HG02870 (cell line): ENCODE data around the gene WDR31.
"Not testable (repeated sequence)": the region's sequence is repeated elsewhere in the genome, so short reads cannot be mapped to it uniquely, and the experiment has no call there.

Experiments used
- ATAC-seq: cut with Tn5 transposase; IDR thresholded peaks from one replicate; pipeline ENCODE4 v1.9.1; 2021; ENCODE audit warnings: mild to moderate bottlenecking, moderate library complexity; ENCODE audit not compliant: unreplicated experiment

The WDR31 gene

DNA sequence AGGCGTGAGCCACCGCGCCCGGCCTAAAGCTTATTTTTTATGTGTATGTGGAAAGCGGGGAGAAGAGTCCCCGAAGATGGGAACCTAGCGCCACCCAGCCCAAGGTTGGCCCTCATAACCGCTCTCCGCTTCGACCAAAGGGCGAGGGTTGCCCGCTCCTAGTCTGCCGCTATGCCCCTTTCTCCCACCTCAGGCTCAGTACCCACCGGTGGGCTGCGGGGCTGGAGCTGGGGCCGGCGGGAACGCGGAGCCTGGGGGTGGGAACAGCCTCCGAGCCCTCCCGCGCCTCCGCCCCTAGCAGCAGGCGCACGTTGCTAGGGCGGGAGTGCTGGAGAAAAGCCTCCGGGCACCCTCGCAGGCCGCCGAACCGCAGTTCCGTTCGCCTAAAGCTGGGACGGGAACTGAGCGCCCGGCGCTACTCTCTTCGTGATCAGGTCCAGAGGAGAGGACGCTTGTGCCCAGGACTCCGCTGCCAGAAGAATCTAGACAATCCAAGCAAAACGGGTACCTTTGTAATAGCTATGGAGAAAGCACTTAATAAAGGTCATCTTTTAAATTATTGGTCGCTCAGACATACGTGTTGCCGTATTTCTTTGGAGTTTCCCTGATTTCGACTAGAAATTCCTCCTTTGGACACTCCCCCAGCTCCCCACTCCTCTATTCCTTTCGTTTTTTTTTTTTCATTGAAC lies at the start of gene WDR31:
TSS of gene WDR31 (minus strand) at position 265 of the 689 bp plus-strand sequence. CDS start 8,253 bp downstream, outside the sequence.
- peak; percentile 97 for ATAC-seq

DNA sequence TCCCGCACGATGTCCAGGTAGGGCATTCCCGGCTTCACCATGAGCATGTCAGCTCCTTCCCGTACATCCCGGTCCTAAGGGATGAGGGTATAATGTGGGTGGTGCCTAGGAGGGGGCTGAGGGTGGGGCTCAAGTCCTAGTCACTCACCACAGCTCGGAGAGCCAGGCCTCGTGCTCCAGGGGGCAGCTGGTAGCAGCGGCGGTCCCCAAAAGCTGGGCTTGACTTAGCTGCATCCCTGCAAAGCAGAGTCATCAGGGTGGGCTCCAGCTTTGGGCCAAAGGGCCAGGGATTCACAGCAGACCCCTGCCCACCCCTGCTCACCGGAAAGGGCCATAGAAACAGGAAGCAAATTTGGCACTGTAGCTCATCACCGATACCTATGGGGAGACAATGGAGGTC lies 49.4 kb upstream of the WDR31 start:
- no peak for ATAC-seq

DNA sequence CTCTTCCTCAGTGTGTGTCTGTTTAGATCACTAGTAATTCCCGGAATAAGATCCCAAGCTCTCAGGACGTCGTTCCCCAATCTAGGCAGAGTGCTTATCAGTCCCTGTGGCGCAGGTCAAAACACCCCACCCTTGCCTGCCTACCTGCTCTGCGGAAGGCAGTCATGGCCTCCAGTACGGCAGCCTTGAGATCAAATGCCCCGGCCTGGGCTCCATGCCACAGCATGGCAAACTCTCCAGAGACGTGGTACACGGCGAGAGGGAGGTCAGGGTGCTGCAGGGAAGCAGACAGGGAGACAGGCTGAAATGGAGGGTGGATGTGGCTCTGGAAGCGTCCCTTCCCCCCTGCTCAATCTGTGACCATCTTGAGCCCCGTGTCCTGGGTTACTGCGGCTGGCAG lies 48.8 kb upstream of the WDR31 start:
- no peak for ATAC-seq

DNA sequence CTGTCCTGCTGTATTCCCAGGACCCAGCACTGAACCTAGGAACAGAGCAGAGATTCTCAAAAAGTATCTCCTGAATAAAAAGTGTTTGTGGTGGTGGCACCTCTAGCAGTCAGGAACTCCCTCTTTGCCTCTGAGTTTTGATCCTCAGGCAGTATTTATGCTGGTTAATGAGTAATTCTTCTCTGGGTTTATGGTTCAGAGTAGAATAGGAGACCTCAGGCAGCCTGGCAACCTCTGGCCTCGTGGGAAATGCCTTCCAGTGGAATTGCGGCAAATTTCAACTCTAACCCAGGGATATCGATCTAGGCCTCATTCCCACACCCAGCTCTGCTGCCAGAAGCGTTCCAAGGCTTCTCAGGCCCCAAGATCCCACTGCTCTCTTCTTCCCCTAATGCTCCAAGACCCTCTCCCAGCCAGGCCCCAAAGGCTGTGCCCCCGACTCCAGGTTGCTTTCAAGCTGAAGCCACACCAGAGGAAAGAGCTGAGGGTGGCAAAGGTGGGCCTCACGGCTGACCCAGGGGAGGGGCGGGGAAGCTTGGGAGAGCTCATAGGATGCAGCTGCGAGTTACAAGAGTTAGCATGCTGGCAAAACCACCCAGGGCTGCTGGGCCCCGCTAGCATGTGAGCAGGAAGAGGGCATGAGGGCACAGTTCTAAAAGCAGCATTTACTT lies 47.6 kb upstream of the WDR31 start:
- no peak for ATAC-seq

DNA sequence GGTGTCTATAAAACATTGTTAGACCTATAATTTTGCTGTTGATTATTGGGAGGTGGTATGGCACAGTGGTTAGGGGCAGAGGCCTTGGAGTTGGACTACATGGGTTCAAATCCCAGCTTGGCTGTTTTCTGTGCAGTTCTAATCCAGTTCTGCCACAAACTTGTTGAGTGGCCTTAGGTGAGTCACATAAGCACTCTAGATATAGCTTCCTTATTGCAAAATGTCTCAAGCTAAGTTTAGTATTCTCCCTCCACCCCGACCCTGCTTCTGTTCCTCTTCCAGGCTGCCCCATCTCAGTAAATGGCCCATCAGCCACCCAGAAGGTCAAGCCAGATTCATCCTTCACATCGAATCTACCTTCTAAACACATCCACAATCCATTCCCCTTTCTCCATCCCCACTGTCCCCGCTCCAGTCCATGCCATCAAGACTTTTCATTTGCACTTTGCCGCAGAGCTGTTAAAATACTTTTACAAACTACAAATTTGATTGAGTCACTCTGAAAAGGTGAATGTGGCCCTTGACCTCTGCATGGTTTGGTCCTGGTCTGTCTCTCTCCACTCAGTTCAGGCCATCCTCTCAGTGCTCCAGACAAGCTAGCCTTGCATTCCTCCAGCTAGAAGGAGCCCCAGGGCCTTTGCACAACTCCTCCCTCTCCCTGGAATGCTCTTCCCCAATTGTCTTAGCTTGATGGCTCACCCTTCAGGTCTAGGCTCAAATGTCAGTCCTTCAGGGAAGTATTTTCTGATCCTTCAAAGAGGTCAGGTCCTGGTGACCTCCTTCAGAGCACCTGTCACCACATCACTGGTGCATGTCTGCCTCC lies 46.7 kb upstream of the WDR31 start:
- no peak for ATAC-seq

DNA sequence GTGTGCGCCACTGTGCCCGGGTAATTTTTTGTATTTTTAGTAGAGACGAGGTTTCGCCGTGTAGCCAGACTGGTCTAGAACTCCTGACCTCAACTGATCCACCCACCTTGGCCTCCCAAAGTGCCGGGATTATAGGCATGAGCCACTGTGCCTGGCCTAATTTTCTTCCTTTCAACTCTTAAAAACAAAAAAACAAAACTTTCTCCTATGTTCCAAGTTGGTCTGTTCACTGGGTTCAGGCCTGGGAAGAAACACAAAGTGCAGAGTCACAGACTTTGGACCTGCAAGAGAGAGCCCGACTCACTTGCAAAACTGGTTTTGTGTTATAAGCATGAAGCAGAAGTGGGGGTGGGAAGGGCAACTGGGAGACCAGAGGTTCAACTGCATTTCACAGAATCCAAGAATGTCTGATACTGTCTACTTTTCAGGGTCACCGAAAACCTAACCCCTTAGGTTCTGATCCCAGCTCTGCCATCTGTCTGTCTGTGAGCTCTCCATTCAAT lies 41.9 kb upstream of the WDR31 start:
- no peak for ATAC-seq

DNA sequence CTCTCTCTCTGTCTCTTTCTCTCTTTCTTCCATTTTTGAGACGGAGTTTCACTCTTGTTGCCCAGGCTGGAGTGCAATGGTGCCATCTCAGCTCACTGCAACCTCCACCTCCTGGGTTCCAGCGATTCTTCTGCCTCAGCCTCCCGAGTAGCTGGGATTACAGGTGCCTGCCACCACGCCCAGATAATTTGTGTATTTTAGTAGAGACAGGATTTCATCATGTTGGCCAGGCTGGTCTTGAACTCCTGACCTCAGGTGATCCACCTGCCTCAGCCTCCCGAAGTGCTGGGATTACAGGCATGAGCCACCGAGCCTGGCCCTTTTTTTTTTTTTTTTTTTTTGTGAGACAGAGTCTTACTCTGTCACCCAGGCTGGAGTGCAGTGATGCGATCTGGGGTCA lies 41.4 kb upstream of the WDR31 start:
- ATAC-seq, result not testable (repeated sequence)

DNA sequence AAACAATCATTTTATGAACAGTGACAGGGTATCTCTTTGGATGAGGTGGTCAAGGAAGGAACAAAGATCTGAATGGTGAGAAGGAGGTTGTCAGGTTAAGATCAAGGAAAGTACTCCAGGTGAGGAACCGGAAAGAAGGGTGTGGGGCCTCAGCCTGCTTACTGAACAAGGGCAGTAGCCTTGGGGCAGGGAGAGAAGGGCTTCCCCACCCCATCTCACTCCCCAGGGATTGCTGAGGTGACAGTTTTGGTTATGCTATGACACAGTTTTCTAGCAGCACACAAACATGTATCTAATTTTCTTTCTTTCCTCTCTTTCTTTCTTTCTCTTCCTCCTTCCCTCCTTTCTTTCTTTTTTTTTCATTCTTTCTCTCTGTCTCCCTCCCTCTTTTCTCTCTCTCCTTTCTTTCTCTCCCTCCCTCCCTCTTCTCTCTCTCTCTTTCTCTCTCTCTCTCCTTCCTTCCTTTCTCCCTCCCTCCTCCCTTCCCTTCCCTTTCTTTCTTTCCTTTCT lies 40.8 kb upstream of the WDR31 start:
- ATAC-seq, result no peak

DNA sequence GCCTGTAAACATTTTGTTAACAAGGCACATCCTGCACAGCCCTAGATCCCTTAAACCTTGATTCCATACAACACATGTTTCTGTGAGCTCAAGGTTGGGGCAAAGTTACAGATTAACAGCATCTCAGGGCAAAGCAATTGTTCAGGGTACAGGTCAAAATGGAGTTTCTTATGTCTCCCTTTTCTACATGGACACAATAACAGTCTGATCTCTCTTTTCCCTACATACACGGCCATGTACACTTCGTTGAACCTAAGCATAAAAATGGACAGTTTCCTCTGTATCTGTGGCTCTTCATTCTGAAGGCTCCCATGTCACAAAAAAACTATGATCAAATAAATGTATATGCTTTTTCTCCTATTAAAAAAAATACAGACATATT lies 39.7 kb upstream of the WDR31 start:
- ATAC-seq, result not testable (repeated sequence)

DNA sequence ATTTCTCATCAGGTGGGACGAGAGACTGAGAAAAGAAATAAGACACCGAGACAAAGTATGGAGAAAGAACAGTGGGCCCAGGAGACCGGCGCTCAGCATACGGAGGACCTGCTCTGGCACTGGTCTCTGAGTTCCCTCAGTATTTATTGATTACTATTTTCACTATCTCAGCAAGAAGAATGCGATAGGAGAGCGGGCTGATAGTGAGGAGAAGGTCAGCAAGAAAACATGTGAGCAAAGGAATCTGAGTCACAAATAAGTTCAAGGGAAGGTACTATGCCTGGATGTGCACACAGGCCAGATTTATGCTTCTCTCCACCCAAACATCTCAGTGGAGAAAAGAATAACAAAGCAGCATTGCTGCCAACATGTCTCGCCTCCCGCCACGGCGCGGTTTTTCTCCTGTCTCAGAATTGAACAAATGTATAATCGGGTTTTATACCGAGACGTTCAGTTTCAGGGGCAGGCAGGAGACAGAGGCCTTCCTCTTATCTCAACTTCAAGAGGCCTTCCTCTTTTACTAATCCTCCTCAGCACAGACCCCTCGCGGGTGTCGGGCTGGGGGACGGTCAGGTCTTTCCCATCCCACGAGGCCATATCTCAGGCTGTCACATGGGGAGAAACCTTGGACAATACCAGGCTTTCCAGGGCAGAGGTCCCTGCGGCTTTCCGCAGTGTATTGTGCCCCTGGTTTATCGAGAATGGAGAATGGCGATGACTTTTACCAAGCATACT lies 39.2 kb upstream of the WDR31 start:
- not testable (repeated sequence) for ATAC-seq

DNA sequence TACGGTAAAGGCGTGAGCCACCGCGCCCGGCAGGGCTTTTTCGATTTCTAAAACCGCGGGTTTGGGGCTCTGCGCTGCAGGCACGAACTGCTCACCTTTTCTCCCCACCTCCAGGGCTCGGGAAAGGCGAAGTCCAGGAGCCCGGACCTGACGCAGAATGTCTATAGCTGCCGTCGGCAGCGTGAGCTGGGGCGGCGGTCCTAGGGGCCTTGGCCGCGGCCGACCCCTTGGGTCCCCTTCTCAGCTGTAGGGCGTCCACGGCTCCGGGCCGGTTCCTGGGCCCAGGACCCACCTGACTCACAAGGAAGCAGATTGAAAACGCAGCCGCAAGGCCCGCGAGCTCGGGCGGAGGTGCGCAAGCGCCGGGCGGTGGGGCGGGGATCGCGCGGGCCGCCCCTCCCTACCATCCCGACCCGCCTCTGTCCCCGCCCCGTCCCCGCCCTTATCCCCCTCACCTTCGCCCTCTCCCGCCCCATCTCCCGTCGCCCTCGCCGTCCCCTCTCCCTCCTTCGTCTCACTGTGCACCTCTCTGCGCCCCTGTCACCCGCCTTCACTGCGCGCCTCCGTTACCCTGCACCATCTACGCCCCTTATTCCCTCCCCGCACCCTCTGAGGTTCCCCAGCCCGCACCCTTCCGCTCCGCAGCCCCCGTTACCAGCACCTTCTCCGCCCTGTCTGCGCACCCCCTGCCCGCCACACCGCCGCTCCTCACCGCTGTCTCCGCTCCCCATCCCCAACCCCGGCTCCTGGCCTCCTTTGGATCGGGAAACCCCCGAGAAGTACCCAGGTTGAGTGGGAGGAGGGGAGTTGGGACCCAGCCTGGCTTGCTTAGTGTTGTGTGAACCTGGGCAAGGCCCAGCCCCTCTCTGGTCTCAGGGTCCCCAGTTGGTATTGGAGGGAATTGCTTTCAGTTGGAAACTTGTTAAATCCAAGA lies 36.8 kb upstream of the WDR31 start, which contains the start of gene HDHD3:
TSS of gene HDHD3 (minus strand) at position 353 of the 934 bp plus-strand sequence. CDS start 2,632 bp downstream, outside the sequence.
- ATAC-seq, result peak; percentile 69

DNA sequence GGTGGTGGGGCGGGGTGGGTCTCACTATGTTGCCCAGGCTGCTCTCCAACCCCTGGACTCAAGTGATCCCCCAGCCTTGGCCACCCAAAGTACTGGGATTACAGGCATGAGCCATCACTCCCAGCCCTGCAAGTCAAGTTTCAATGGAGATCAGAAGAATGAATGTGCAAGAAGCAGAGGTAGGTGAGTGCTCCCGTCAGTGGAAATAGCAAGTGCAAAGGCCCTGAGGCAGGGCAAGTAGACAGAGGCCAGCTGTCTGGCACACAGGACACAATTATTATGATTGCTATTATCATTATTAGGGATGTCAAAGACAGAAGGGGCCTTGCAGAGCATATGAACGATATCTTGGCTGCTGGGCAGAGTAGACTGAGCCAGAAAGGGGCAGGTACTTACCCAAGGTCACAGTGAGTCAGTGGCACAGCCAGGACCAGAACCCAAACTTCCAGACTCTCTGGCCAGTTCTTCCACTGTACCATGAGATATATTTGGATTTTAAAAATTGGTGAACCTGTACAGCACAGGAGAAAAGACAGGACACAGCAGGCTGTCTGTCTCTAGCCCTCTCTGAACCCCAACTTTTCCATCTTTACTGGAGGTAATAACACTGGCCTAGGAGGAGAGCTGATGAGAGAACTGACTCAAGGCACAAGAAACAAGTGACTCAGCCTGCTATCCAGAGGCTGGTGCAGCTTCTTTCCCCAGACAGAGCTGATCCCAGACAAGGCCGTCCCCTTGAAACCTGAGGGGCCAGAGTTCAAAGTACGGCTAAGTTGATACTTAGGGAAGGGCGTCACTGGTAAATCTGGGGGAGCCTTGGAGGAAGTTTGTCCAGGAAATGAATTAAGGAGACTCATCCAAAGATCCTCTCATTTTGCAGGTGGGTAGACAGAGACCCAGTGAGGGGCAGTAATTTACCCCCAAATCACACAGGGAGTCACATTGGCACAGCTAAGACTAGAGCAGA lies 35.3 kb upstream of the WDR31 start:
- ATAC-seq, result no peak

DNA sequence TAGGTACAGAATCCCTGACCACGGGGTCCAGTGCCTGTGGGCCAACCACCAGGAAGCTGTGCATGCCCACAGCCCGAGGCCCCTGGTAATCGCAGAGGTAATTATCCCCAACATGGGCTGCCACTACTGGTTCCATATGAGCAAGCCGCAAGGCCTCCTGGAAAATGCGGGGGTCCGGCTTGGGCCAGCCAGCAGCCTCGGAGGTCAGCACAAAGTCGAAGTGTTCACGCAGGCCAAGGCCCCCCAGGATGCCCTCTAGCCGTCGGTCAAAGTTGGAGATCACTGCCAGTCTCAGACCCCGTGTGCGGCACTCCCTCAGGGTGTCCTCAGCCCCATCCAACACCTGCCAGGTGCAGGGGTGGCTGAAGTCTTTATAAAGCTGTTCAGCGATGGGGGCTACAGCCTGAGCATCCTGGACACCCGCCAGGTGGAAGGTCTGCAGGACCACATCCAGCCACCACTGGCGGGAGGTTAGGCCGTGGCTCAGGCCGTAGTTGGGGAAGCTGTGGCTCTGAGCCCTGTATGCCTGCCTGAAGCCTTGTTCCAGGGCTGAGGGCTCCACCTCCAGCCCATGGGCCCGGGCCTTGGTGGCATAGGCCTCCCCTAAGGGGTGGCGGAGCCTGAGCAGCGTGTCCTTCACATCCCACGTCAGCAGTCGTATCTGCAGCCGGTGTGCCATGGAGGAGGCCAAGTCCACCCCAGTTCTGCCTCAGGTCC lies 33.8 kb upstream of the WDR31 start:
- ATAC-seq, result no peak

DNA sequence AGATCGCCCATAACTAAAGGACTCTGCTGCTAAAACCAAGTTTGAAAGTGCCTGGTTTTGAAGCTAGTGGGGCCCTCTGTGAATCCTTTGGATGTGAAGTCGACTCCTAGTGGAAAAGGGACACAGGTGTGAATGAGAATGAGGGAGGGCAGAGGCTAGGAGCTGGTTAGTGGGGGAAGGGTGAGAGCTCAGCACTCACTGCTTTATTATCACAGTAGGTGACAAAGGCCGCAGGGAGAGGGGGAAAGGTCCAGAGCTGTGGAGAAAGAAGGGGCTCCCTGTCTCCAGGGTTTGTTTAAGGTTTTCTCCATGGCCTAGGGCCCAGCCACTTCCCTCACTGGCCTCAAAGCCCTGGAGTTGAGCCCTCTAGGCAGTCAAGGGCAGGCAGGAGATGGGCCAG lies 33.2 kb upstream of the WDR31 start:
- no peak for ATAC-seq

DNA sequence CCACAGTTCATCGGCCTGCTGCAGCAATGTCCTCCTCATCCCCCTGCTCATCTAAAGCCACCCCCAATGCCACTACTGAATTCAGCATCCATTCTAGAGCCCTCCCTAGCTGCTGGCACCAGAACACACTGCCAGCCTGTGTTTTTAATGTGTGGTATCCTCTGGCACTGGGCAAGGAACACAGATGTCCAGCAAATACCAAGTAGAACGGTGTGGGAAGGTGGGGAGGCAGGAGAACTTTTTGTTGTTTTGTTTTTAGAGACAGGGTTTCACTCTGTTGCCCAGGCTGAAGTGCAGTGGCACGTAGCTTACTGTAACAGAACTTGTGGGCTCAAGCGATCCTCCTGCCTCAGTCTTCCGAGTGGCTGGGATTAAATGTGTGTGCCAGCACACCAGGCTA lies 32.0 kb upstream of the WDR31 start:
- no peak for ATAC-seq

DNA sequence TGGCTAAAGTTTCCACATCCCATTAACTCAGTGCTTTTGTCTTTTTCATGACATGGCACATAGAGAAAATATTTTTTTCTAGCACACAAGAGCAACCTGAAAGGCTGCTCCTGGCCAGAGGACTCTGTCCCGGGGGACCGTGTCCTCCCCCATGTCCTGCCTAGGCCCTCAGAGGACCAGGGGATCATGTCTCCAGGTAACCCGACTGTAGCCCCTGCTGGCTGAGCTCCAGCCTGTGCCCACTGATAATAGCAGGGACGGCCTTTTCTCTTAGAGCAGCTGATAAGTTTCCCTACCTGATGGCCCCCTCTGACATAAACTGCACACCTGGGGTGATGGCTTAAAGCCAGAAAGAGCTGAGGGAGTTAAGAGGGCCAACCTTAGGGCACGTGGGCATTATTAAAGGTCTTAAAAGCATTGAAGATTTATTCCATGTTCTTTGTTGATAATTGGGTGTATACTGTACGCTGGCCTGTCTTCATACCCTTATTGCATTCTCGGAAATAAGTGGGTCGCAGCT lies 30.8 kb upstream of the WDR31 start:
- no peak for ATAC-seq

DNA sequence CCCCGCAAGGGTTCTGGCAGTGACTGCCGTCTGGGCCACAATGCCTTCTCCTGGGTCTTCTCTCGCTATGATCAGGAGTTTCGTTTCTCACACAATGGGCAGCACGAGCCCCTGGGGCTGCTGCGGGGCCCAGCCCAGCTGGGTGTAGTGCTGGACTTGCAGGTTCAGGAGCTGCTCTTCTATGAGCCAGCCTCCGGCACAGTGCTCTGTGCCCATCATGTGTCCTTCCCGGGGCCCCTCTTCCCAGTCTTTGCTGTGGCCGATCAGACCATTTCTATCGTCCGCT lies 29.7 kb upstream of the WDR31 start:
- no peak for ATAC-seq
